ENCODE measurements around the gene STAT1. TPM values are rescaled to one million over a fixed set of nuclear protein-coding genes. Genes with fewer than 3 reads are reported as not detected.
"Not testable (repeated sequence)": the region's sequence is repeated elsewhere in the genome, so short reads cannot be mapped to it uniquely, and the experiment has no call there.

STAT1 gene
- total and polyA plus RNA-seq, 5 donors = 19.4 to 73.2 (median 60.4) TPM

GRCh38 chr2:190996338-190996946 is 17.5 kb downstream of the STAT1 start:
- DNase-seq (peak; percentile 16 to 56 (median 33)), ATAC-seq (peak; percentile 66 to 73)
- Histone ChIP-seq H3K4me1 (ENCODE audit: control insufficient read depth, insufficient read depth, low read length) (no peaks in the 10 kb centered on the region), H3K27ac (ENCODE audit: low read length) (no peak overlapping the region), H3K4me3 (ENCODE audit: low read length) (no peak overlapping the region), H3K9me3 (ENCODE audit: control insufficient read depth, low read length) (no peaks in the 10 kb centered on the region), H3K27me3 (ENCODE audit: control insufficient read depth, insufficient read depth) (no peaks in the 10 kb centered on the region)
- intact Hi-C loops (cut with DNase I) = no loop called here
- 64% methylated on average over 5 of the region's 5 CpGs for WGBS

DNA sequence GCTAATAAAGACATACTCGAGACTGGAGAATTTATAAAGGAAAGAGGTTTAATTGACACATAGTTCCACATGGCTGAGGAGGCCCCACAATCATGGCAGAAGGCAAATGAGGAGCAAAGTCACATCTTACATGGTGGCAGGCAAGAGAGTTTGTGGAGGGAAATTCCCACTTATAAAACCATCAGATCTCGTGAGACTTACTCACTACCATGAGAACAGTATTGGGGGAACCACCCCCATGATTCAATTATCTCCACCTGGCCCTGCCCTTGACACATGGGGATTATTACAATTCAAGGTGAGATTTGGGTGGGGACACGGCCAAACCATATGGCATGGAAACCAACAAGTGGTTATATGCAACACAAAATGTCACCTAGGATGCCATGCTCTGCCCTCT is 18.7 kb downstream of the STAT1 start:
- H3K27me3 ChIP-seq (ENCODE audit: control insufficient read depth, insufficient read depth) = not testable (repeated sequence)

DNA sequence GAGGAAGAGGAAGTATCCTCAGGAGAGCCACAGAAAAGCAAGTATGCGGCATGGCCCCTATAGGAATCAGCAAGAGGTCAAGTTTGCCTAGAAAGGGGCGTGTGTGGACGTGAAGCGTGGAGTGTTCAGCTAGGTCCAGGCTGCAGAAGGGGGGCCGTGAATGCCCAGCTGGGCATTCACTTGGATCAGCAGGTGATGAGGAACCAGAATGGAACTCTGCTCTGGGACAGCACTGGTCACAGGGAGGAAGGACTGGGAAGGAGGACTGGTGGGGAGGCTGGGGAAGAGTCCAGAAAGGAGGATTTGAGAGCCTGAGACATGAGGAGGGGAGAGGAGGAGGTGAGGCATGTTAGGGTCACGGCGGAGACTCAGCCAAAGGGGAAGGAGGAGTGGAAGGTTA is 19.8 kb downstream of the STAT1 start:
- no peaks in the 10 kb centered on the region for H3K4me1 ChIP-seq (ENCODE audit: control insufficient read depth, insufficient read depth, low read length)
- WGBS = 98% methylated on average over 7 of the region's 7 CpGs
- DNase-seq (no peak), ATAC-seq (no peak)
- H3K9me3 ChIP-seq (ENCODE audit: control insufficient read depth, low read length) = no peaks in the 10 kb centered on the region
- H3K27ac ChIP-seq (ENCODE audit: low read length) = no peak overlapping the region
- H3K27me3 ChIP-seq (ENCODE audit: control insufficient read depth, insufficient read depth) = no peaks in the 10 kb centered on the region
- intact Hi-C loops (cut with DNase I) = no loop called here
- no peak overlapping the region for H3K4me3 ChIP-seq (ENCODE audit: low read length)

More for the DNA sequence above, 18.7 kb downstream of the STAT1 start:
- ATAC-seq; H3K27ac ChIP-seq (ENCODE audit: low read length); intact Hi-C loops (cut with DNase I); H3K4me1 ChIP-seq (ENCODE audit: control insufficient read depth, insufficient read depth, low read length); DNase-seq; H3K4me3 ChIP-seq (ENCODE audit: low read length); H3K9me3 ChIP-seq (ENCODE audit: control insufficient read depth, low read length): not testable (repeated sequence)
- 95% methylated on average over 3 of the region's 3 CpGs for WGBS

- no peak for ATAC-seq
- Histone ChIP-seq H3K27ac (ENCODE audit: low read length) (no peak overlapping the region), H3K27me3 (ENCODE audit: control insufficient read depth, insufficient read depth) (no peaks in the 10 kb centered on the region), H3K4me1 (ENCODE audit: control insufficient read depth, insufficient read depth, low read length) (no peaks in the 10 kb centered on the region), H3K4me3 (ENCODE audit: low read length) (no peak overlapping the region), H3K9me3 (ENCODE audit: control insufficient read depth, low read length) (no peaks in the 10 kb centered on the region)
- intact Hi-C loops (cut with DNase I) = no loop called here
- DNase-seq = no peak
- 93% methylated on average over 6 of the region's 6 CpGs for WGBS
These were observed 20.7 kb downstream of the STAT1 start for GRCh38 chr2:190993292-190993643.

- H3K4me1 ChIP-seq (ENCODE audit: control insufficient read depth, insufficient read depth, low read length) = no peaks in the 10 kb centered on the region
- H3K4me3 ChIP-seq (ENCODE audit: low read length) = no peak overlapping the region
- H3K27me3 ChIP-seq (ENCODE audit: control insufficient read depth, insufficient read depth) = no peaks in the 10 kb centered on the region
- no peak overlapping the region for H3K27ac ChIP-seq (ENCODE audit: low read length)
- H3K9me3 ChIP-seq (ENCODE audit: control insufficient read depth, low read length) = no peaks in the 10 kb centered on the region
- no peak for DNase-seq
- intact Hi-C loops (cut with DNase I) = no loop called here
- 83% methylated on average over 6 of the region's 6 CpGs for WGBS
- no peak for ATAC-seq
These were observed 23.8 kb downstream of the STAT1 start for GRCh38 chr2:190990132-190990531.

DNA sequence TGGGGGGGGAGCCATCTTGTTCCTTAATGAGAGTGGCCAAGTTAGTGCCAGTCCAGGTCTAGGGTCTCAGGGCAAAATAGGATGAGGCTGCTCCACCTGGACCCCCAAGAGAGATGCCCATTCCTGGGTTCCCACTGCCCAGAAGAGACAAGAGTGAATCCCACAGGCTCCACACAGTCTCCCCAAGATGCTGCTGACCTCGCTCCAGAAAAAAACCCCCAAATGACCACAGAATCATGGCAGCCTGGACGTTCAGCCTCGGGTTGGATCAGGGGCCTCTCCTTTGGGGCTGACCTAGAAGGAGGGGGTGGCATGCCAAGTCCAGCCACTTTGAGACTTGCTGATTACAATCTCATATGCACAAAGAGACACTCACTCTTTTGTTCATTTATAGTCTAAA is 25.1 kb downstream of the STAT1 start:
- DNase-seq (no peak), ATAC-seq (no peak)
- intact Hi-C loops (cut with DNase I) = no loop called here
- H3K27ac ChIP-seq (ENCODE audit: low read length) = no peak overlapping the region
- WGBS = 90% methylated on average over 3 of the region's 3 CpGs
- H3K9me3 ChIP-seq (ENCODE audit: control insufficient read depth, low read length) = no peaks in the 10 kb centered on the region
- no peaks in the 10 kb centered on the region for H3K4me1 ChIP-seq (ENCODE audit: control insufficient read depth, insufficient read depth, low read length)
- H3K27me3 ChIP-seq (ENCODE audit: control insufficient read depth, insufficient read depth) = no peaks in the 10 kb centered on the region
- H3K4me3 ChIP-seq (ENCODE audit: low read length) = no peak overlapping the region

- Histone ChIP-seq H3K27ac (ENCODE audit: low read length) (no peak overlapping the region), H3K9me3 (ENCODE audit: control insufficient read depth, low read length) (no peaks in the 10 kb centered on the region), H3K4me1 (ENCODE audit: control insufficient read depth, insufficient read depth, low read length) (no peaks in the 10 kb centered on the region), H3K27me3 (ENCODE audit: control insufficient read depth, insufficient read depth) (no peaks in the 10 kb centered on the region), H3K4me3 (ENCODE audit: low read length) (no peak overlapping the region)
- WGBS = 94% methylated on average over 5 of the region's 5 CpGs
- ATAC-seq (no peak), DNase-seq (no peak)
- intact Hi-C loops (cut with DNase I) = no loop called here
These were observed 26.0 kb downstream of the STAT1 start for GRCh38 chr2:190987938-190988337.

- no peaks in the 10 kb centered on the region for H3K9me3 ChIP-seq (ENCODE audit: control insufficient read depth, low read length)
- WGBS = 97% methylated on average over 1 of the region's 1 CpG
- H3K4me3 ChIP-seq (ENCODE audit: low read length) = no peak overlapping the region
- DNase-seq = no peak
- intact Hi-C loops (cut with DNase I) = no loop called here
- H3K27ac ChIP-seq (ENCODE audit: low read length) = no peak overlapping the region
- no peak for ATAC-seq
- H3K4me1 ChIP-seq (ENCODE audit: control insufficient read depth, insufficient read depth, low read length) = no peaks in the 10 kb centered on the region
- no peaks in the 10 kb centered on the region for H3K27me3 ChIP-seq (ENCODE audit: control insufficient read depth, insufficient read depth)
These were observed 26.9 kb downstream of the STAT1 start for GRCh38 chr2:190987116-190987515.

- 79% methylated on average over 13 of the region's 13 CpGs for WGBS
- ATAC-seq = peak in 1 of 2 donors; percentile 8
- no peak overlapping the region for H3K27ac ChIP-seq (ENCODE audit: low read length)
These were observed 27.6 kb downstream of the STAT1 start for GRCh38 chr2:190986221-190986953.

DNA sequence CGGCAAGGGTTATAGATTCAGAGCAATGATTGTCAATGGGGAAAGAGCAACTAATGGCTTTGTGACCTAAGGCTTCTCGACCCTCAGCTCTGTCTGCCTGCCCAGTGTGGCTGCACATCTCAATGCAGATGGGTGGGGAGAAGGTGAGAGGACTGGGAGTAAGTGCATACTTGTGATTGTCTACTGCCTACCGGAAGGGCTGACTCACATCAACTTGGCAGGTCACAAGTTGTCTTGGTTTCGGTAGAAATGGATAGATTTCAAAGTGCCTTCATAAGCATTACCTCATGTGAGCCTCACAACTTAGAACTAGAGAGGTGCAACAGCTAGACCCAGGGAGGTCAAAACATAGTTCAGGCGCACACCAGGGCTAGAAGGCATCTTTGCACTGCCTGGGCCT is 29.4 kb downstream of the STAT1 start:
- intact Hi-C loops (cut with DNase I) = no loop called here
- no peak for DNase-seq
- H3K27me3 ChIP-seq (ENCODE audit: control insufficient read depth, insufficient read depth) = no peaks in the 10 kb centered on the region
- H3K4me1 ChIP-seq (ENCODE audit: control insufficient read depth, insufficient read depth, low read length) = peaks cover 6% of the 10 kb centered on the region
- no peak overlapping the region for H3K27ac ChIP-seq (ENCODE audit: low read length)
- no peaks in the 10 kb centered on the region for H3K9me3 ChIP-seq (ENCODE audit: control insufficient read depth, low read length)
- no peak overlapping the region for H3K4me3 ChIP-seq (ENCODE audit: low read length)
- ATAC-seq = peak in 1 of 2 donors; percentile 38
- WGBS = 82% methylated on average over 5 of the region's 5 CpGs

More at GRCh38 chr2:190986221-190986953, 27.6 kb downstream of the STAT1 start:
- Histone ChIP-seq H3K9me3 (ENCODE audit: control insufficient read depth, low read length) (no peaks in the 10 kb centered on the region), H3K27me3 (ENCODE audit: control insufficient read depth, insufficient read depth) (no peaks in the 10 kb centered on the region), H3K4me1 (ENCODE audit: control insufficient read depth, insufficient read depth, low read length) (no peaks in the 10 kb centered on the region), H3K4me3 (ENCODE audit: low read length) (no peak overlapping the region)
- intact Hi-C loops (cut with DNase I) = no loop called here
- DNase-seq = no peak

GRCh38 chr2:190982262-190983034 is 31.5 kb downstream of the STAT1 start:
- intact Hi-C loops (cut with DNase I) = no loop called here
- DNase-seq = no peak
- H3K4me1 ChIP-seq (ENCODE audit: control insufficient read depth, insufficient read depth, low read length) = peaks cover 10% of the 10 kb centered on the region

More at GRCh38 chr2:190982262-190983034, 31.5 kb downstream of the STAT1 start:
- 88% methylated on average over 8 of the region's 8 CpGs for WGBS
- Histone ChIP-seq H3K9me3 (ENCODE audit: control insufficient read depth, low read length) (no peaks in the 10 kb centered on the region), H3K27ac (ENCODE audit: low read length) (no peak overlapping the region), H3K27me3 (ENCODE audit: control insufficient read depth, insufficient read depth) (no peaks in the 10 kb centered on the region), H3K4me3 (ENCODE audit: low read length) (no peak overlapping the region)
- no peak for ATAC-seq

Data from right cardiac atrium (tissue), 5 donors.